Lower lobe of right lung (tissue), 2 donors: Measurements from ENCODE around the gene CRB1. TPM values are rescaled to one million over a fixed set of nuclear protein-coding genes. Genes with fewer than 3 reads are reported as not detected.

Source experiments
- ATAC-seq, 2 donors: fragments of 200-7000 bp; cut with Tn5 transposase; one replicate each; pipeline ENCODE4 v1.9.1; 2020 to 2022; ENCODE audit warnings: mild to moderate bottlenecking in 2 of 2, moderate library complexity in 2 of 2
- DNase-seq: peaks from one replicate; pipeline ENCODE4 v3.0.0-alpha.2; 2020
- H3K27ac ChIP-seq: fragments of 200-600 bp; one replicate; pipeline ENCODE4 v1.8.0; 2022
- H3K27me3 ChIP-seq: fragments of 200-600 bp; one replicate; pipeline ENCODE4 v1.8.0; 2022; ENCODE audit warnings: low read depth
- H3K36me3 ChIP-seq: fragments of 200-600 bp; one replicate; pipeline ENCODE4 v1.8.0; 2022; ENCODE audit warnings: mild to moderate bottlenecking
- H3K4me1 ChIP-seq: fragments of 200-600 bp; one replicate; pipeline ENCODE4 v1.8.0; 2022
- H3K4me3 ChIP-seq: fragments of 200-600 bp; one replicate; pipeline ENCODE4 v1.8.0; 2022; ENCODE audit warnings: mild to moderate bottlenecking
- H3K9me3 ChIP-seq: fragments of 200-600 bp; one replicate; pipeline ENCODE4 v1.8.0; 2022
- intact Hi-C: fragments of 100-400 bp; cut with DNase I; formaldehyde crosslinking; loops from one replicate; pipeline ENCODE4 v1.11.0; 2022
- total RNA-seq: library from RNA; stranded (reverse); fragmentation: NEBNext Ultra II Directional; extraction: Animal tissue kit (Norgen Biotek cat#: 25700); gene quantifications from one replicate; pipeline ENCODE4 v1.2.1, GENCODE V29; 2021
- TF ChIP-seq, protein P1 (sequence below): fragments of 200-600 bp; IDR thresholded peaks from one replicate; pipeline ENCODE4 v1.8.0; 2022; ENCODE audit warnings: antibody characterized with exemption, mild to moderate bottlenecking
- donor health status: DM: no; HTN: yes; CAD: no; lungs with severe emphysema.

The CRB1 gene
- total RNA-seq, 1 donor from 2014 or later: 0.77 TPM

DNA sequence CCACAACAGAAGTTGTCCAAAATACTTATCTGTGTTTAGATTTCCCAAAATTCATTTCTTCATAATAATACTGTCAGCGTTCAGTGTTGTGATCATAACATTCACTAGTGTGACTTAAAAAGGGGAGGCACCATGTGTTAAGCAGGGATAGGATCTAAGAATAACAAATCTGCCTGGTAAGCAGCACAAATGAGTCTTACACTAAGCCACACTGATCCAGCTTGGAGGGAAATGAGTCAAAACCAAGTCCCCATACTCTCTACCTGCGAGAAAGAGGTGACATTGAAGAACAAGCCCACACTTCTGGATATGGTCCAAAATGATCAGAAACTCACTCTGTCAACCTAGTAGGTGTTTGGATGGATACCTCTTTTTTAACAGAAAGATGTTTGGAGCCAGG is 145.5 kb downstream of the CRB1 start:
- intact Hi-C loops: no loop called here
- no peaks in the 10 kb centered on the region for H3K36me3 ChIP-seq
- H3K4me3 ChIP-seq: no peak overlapping the region
- H3K27ac ChIP-seq: no peak overlapping the region
- ATAC-seq (no peak), DNase-seq (no peak)
- H3K27me3 ChIP-seq: no peaks in the 10 kb centered on the region
- no peaks in the 10 kb centered on the region for H3K4me1 ChIP-seq
- TF ChIP-seq, protein P1, sequence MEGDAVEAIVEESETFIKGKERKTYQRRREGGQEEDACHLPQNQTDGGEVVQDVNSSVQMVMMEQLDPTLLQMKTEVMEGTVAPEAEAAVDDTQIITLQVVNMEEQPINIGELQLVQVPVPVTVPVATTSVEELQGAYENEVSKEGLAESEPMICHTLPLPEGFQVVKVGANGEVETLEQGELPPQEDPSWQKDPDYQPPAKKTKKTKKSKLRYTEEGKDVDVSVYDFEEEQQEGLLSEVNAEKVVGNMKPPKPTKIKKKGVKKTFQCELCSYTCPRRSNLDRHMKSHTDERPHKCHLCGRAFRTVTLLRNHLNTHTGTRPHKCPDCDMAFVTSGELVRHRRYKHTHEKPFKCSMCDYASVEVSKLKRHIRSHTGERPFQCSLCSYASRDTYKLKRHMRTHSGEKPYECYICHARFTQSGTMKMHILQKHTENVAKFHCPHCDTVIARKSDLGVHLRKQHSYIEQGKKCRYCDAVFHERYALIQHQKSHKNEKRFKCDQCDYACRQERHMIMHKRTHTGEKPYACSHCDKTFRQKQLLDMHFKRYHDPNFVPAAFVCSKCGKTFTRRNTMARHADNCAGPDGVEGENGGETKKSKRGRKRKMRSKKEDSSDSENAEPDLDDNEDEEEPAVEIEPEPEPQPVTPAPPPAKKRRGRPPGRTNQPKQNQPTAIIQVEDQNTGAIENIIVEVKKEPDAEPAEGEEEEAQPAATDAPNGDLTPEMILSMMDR: no peak
- no peaks in the 10 kb centered on the region for H3K9me3 ChIP-seq

DNA sequence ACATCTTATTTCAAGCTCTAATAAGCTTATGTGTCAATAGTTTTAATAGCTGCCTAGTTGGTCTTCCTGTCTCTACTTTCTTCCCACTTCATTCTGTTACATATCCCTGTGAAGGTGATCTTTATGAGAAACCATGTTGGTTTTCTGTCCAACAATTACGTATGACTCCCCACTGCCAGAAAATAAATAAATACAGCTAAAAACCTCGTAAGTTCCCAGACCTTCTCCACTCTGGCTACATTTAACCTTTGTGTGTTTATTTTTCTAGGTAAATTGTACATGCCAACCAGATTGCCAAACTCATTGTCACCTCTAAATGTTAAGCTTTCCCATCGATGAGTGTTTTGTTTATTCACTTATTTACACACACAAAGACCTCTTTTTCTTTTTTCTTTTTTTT is 147.2 kb downstream of the CRB1 start:
- Histone ChIP-seq H3K27me3 (no peaks in the 10 kb centered on the region), H3K36me3 (no peaks in the 10 kb centered on the region), H3K4me3 (no peak overlapping the region), H3K4me1 (no peaks in the 10 kb centered on the region), H3K9me3 (no peaks in the 10 kb centered on the region), H3K27ac (no peak overlapping the region)
- no peak for ATAC-seq
- DNase-seq: no peak
- TF ChIP-seq, protein P1: no peak
- intact Hi-C loops: no loop called here

DNA sequence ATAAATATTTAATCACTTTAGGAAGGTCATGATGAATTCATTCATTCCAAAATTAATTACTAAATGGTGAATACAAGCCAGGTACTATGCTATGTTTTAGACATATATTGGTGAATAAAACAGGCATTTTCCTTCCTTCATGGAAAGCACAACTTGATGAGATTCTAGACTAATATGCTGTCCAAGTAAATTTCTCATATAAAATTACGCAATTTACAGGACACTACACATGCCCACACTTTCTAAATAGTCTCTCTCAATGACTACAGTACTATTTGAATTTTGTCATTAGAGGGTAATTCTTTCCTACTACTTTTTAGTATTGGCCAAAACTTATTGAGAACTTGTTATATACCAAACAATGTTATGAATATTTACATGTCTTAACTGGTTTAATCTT is 150.6 kb downstream of the CRB1 start:
- intact Hi-C loops: no loop called here
- TF ChIP-seq, protein P1: no peak
- ATAC-seq: no peak

GRCh38 chr1:197422993-197423392 is 154.9 kb downstream of the CRB1 start:
- DNase-seq: no peak
- H3K4me1 ChIP-seq: no peaks in the 10 kb centered on the region
- intact Hi-C loops: no loop called here
- no peak overlapping the region for H3K27ac ChIP-seq
- no peaks in the 10 kb centered on the region for H3K27me3 ChIP-seq
- TF ChIP-seq, protein P1: no peak
- H3K4me3 ChIP-seq: no peak overlapping the region
- no peaks in the 10 kb centered on the region for H3K36me3 ChIP-seq
- H3K9me3 ChIP-seq: no peaks in the 10 kb centered on the region
- no peak for ATAC-seq

More for the DNA sequence above, 150.6 kb downstream of the CRB1 start:
- H3K27me3 ChIP-seq: no peaks in the 10 kb centered on the region
- H3K4me1 ChIP-seq: no peaks in the 10 kb centered on the region
- no peaks in the 10 kb centered on the region for H3K9me3 ChIP-seq
- H3K4me3 ChIP-seq: no peak overlapping the region
- no peak for DNase-seq
- H3K36me3 ChIP-seq: no peaks in the 10 kb centered on the region
- no peak overlapping the region for H3K27ac ChIP-seq

DNA sequence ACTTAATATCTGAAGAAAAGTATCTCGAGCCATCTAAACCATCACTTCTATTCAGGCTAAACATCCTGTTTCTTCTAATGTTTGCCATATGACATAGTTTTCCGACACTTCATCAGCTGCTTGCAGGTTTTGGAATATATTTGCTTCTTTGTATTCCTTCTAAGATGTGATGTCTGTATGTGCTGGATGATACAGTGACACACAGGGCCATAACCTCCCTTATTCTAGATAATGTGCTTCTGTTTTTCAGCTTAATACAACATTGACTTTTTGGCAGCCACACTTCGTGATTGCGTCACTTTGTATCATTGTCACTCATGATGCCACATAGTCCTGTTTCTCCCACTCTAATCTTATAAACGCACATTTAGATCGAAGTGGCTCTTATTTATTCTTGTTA is 156.3 kb downstream of the CRB1 start:
- no peaks in the 10 kb centered on the region for H3K27me3 ChIP-seq
- ATAC-seq (no peak), DNase-seq (no peak)
- no peaks in the 10 kb centered on the region for H3K4me1 ChIP-seq
- TF ChIP-seq, protein P1: no peak
- H3K4me3 ChIP-seq: no peak overlapping the region
- H3K36me3 ChIP-seq: no peaks in the 10 kb centered on the region
- H3K9me3 ChIP-seq: no peaks in the 10 kb centered on the region
- no peak overlapping the region for H3K27ac ChIP-seq
- intact Hi-C loops: no loop called here

GRCh38 chr1:197429372-197429771 is 161.3 kb downstream of the CRB1 start:
- no peaks in the 10 kb centered on the region for H3K36me3 ChIP-seq
- ATAC-seq (no peak), DNase-seq (no peak)
- no peak overlapping the region for H3K27ac ChIP-seq
- H3K9me3 ChIP-seq: no peaks in the 10 kb centered on the region
- H3K4me3 ChIP-seq: no peak overlapping the region
- TF ChIP-seq, protein P1: no peak
- no peaks in the 10 kb centered on the region for H3K27me3 ChIP-seq
- H3K4me1 ChIP-seq: no peaks in the 10 kb centered on the region
- intact Hi-C loops: no loop called here
